SW 1271 (cell line): ENCODE measurements around the gene PLCB4.

ENCODE experiments used
- DNase-seq, 2 experiments: peaks; one replicate each; lab custom pipeline; 2025; lab: John Stamatoyannopoulos, UW

Gene PLCB4

GRCh38 chr20:9223296-9223695 is 154.4 kb downstream of the PLCB4 start:
- DNase-seq = no peak

- DNase-seq = no peak
These were observed 157.0 kb downstream of the PLCB4 start for GRCh38 chr20:9225879-9226278.

- DNase-seq = no peak
These were observed 159.2 kb downstream of the PLCB4 start for GRCh38 chr20:9227896-9228615.

- DNase-seq = no peak
These were observed 160.0 kb downstream of the PLCB4 start for GRCh38 chr20:9228774-9229450.

- DNase-seq = no peak
These were observed 161.5 kb downstream of the PLCB4 start for GRCh38 chr20:9230406-9230805.

GRCh38 chr20:9233804-9234203 is 164.9 kb downstream of the PLCB4 start:
- no peak for DNase-seq

- DNase-seq = no peak
These were observed 166.6 kb downstream of the PLCB4 start for GRCh38 chr20:9235518-9235917.

- no peak for DNase-seq
These were observed 167.6 kb downstream of the PLCB4 start for GRCh38 chr20:9236458-9236857.

GRCh38 chr20:9241232-9241692 is 172.4 kb downstream of the PLCB4 start:
- DNase-seq = peak in 1 of 2 experiments; percentile 55

GRCh38 chr20:9241721-9242427 is 173.0 kb downstream of the PLCB4 start:
- DNase-seq = no peak

- no peak for DNase-seq
These were observed 175.1 kb downstream of the PLCB4 start for GRCh38 chr20:9243986-9244385.

- DNase-seq = no peak
These were observed 175.9 kb downstream of the PLCB4 start for GRCh38 chr20:9244811-9245210.

- no peak for DNase-seq
These were observed 177.8 kb downstream of the PLCB4 start for GRCh38 chr20:9246731-9247130.

- no peak for DNase-seq
These were observed 181.6 kb downstream of the PLCB4 start for GRCh38 chr20:9250511-9250910.

GRCh38 chr20:9253006-9253539 is 184.2 kb downstream of the PLCB4 start:
- no peak for DNase-seq

- no peak for DNase-seq
These were observed 186.3 kb downstream of the PLCB4 start for GRCh38 chr20:9255171-9255570.

- DNase-seq = no peak
These were observed 187.5 kb downstream of the PLCB4 start for GRCh38 chr20:9256393-9256792.

GRCh38 chr20:9258901-9259300 is 190.0 kb downstream of the PLCB4 start:
- no peak for DNase-seq

GRCh38 chr20:9260027-9260426 is 191.1 kb downstream of the PLCB4 start:
- DNase-seq = no peak

GRCh38 chr20:9261781-9262180 is 192.9 kb downstream of the PLCB4 start:
- DNase-seq = no peak

- no peak for DNase-seq
These were observed 193.8 kb downstream of the PLCB4 start for GRCh38 chr20:9262653-9263194.

GRCh38 chr20:9269280-9269971 is 200.5 kb downstream of the PLCB4 start:
- no peak for DNase-seq
